Astrocyte (in vitro differentiated cells and primary cell): Measurements from ENCODE around the gene CTIF. TPM values are rescaled to one million over a fixed set of nuclear protein-coding genes. Genes with fewer than 3 reads are reported as not detected.

Experiments used
- DNase-seq: peaks from one replicate; pipeline ENCODE4 v3.0.0-alpha.2; 2010; ENCODE audit warnings: low read depth
- FAIRE-seq: peaks from 2 replicates; lab custom pipeline; 2011; peaks lifted over from hg19 to GRCh38; lab: Jason Lieb, UNC
- H2AFZ ChIP-seq: 2 replicates; pipeline ENCODE4 v1.6.0; 2012; ENCODE audit warnings: low read depth, low read length, inconsistent platforms
- H3K27ac ChIP-seq: 2 replicates; pipeline ENCODE4 v1.5.1; 2011; ENCODE audit warnings: low read depth, low read length, inconsistent platforms
- H3K27me3 ChIP-seq: 2 replicates; pipeline ENCODE4 v1.6.0; 2011; ENCODE audit warnings: low read length, inconsistent platforms; ENCODE audit not compliant: insufficient read depth
- H3K36me3 ChIP-seq: 2 replicates; pipeline ENCODE4 v1.5.1; 2011; ENCODE audit warnings: low read length, inconsistent platforms; ENCODE audit not compliant: insufficient read depth
- H3K4me1 ChIP-seq: 2 replicates; pipeline ENCODE4 v1.5.1; 2011; ENCODE audit warnings: low read length, inconsistent platforms; ENCODE audit not compliant: insufficient read depth
- H3K4me2 ChIP-seq: 2 replicates; pipeline ENCODE4 v1.6.0; 2012; ENCODE audit warnings: low read length, inconsistent platforms
- H3K4me3 ChIP-seq: 2 replicates; pipeline ENCODE4 v1.5.1; 2011; ENCODE audit warnings: low read depth, mild to moderate bottlenecking, low read length, inconsistent platforms; ENCODE audit not compliant: insufficient read depth
- H3K79me2 ChIP-seq: 2 replicates; pipeline ENCODE4 v1.6.0; 2012; ENCODE audit warnings: mild to moderate bottlenecking, low read length, inconsistent platforms; ENCODE audit not compliant: insufficient read depth
- H3K9ac ChIP-seq: 2 replicates; pipeline ENCODE4 v1.6.0; 2012; ENCODE audit warnings: mild to moderate bottlenecking, low read length, inconsistent platforms
- H3K9me3 ChIP-seq: 2 replicates; pipeline ENCODE4 v1.5.1; 2012; ENCODE audit warnings: low read depth, mild to moderate bottlenecking, low read length, inconsistent platforms; ENCODE audit not compliant: insufficient read depth
- H4K20me1 ChIP-seq: 2 replicates; pipeline ENCODE4 v1.6.0; 2012; ENCODE audit warnings: low read length, inconsistent platforms; ENCODE audit not compliant: insufficient read depth
- H3K27ac Mint-ChIP-seq: one replicate; pipeline ENCODE4 v1.8.0; 2021; ENCODE audit warnings: mild to moderate bottlenecking, mixed read lengths; ENCODE audit not compliant: unreplicated experiment
- H3K27me3 Mint-ChIP-seq: one replicate; pipeline ENCODE4 v1.8.0; 2021; ENCODE audit warnings: low read depth, mixed read lengths; ENCODE audit not compliant: unreplicated experiment
- H3K36me3 Mint-ChIP-seq: one replicate; pipeline ENCODE4 v1.8.0; 2021; ENCODE audit warnings: low read depth, mixed read lengths; ENCODE audit not compliant: unreplicated experiment
- H3K4me1 Mint-ChIP-seq: one replicate; pipeline ENCODE4 v1.8.0; 2021; ENCODE audit warnings: low read depth, mixed read lengths; ENCODE audit not compliant: unreplicated experiment
- H3K4me3 Mint-ChIP-seq: one replicate; pipeline ENCODE4 v1.8.0; 2021; ENCODE audit warnings: mild to moderate bottlenecking, moderate library complexity, mixed read lengths; ENCODE audit not compliant: unreplicated experiment
- H3K9me3 Mint-ChIP-seq: one replicate; pipeline ENCODE4 v1.8.0; 2021; ENCODE audit warnings: mild to moderate bottlenecking, mixed read lengths; ENCODE audit not compliant: unreplicated experiment
- EZH2 ChIP-seq: IDR thresholded peaks from 2 replicates; pipeline ENCODE4 v1.6.1; 2012; ENCODE audit warnings: mild to moderate bottlenecking, low read length, inconsistent platforms; ENCODE audit not compliant: insufficient read depth
- total RNA-seq: library from RNA; stranded (reverse); gene quantifications from 2 replicates; pipeline ENCODE4 v1.2.1, GENCODE V29; 2021
- TF ChIP-seq, protein P1 (sequence below): IDR thresholded peaks from 2 replicates; pipeline ENCODE4 v1.5.1; 2011; ENCODE audit warnings: low read depth, mild to moderate bottlenecking, inconsistent platforms, low read length, moderate library complexity; ENCODE audit not compliant: insufficient read depth

CTIF gene
- total RNA-seq, 1 donor from 2014 or later, result 101 TPM

DNA sequence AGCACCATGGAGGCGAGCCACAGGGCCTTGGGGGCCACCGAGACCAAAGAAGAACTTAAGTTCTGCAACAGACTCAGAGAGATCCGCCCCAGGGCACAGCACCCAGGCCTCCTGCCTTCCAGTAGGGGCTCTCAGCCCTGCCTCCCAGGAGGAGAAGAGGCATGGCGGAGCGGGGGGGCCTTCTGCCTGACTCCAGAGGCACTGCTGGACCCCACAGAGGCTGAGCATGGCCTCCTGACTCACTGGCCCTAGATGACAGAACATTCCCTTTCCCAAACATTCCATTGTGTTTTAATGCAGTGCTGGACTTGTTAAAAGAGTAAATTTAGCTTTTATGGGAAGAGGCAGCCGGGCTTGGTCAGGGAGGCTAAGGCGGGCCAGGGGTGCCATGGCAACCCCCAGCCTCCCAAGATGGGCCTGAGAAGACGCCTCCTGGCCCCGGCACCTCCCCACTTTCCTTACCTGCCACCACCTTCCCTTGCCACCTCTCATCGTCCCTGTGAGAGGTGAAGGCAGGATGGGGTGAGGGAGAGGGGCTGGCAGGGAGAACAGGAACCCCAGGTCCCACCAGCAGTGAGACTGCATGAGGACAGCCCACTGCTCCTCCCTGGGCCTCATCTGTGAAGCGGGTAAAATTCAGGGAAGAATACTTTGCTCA is 346.6 kb downstream of the CTIF start:
- peaks cover 9% of the 10 kb centered on the region for H3K4me1 Mint-ChIP-seq
- H3K27ac Mint-ChIP-seq, result no peak overlapping the region
- no peak overlapping the region for H3K9ac ChIP-seq
- H3K4me1 ChIP-seq, result no peaks in the 10 kb centered on the region
- H3K4me2 ChIP-seq, result no peak overlapping the region
- H3K27me3 ChIP-seq, result no peaks in the 10 kb centered on the region
- DNase-seq (no peak), FAIRE-seq (no peak)
- H3K9me3 ChIP-seq, result no peaks in the 10 kb centered on the region
- H4K20me1 ChIP-seq, result no peaks in the 10 kb centered on the region
- no peaks in the 10 kb centered on the region for H3K36me3 ChIP-seq
- peaks cover 19% of the 10 kb centered on the region for H3K27me3 Mint-ChIP-seq
- H3K4me3 ChIP-seq, result no peak overlapping the region
- H3K27ac ChIP-seq, result no peak overlapping the region
- no peak for TF ChIP-seq EZH2
- TF ChIP-seq, protein P1, sequence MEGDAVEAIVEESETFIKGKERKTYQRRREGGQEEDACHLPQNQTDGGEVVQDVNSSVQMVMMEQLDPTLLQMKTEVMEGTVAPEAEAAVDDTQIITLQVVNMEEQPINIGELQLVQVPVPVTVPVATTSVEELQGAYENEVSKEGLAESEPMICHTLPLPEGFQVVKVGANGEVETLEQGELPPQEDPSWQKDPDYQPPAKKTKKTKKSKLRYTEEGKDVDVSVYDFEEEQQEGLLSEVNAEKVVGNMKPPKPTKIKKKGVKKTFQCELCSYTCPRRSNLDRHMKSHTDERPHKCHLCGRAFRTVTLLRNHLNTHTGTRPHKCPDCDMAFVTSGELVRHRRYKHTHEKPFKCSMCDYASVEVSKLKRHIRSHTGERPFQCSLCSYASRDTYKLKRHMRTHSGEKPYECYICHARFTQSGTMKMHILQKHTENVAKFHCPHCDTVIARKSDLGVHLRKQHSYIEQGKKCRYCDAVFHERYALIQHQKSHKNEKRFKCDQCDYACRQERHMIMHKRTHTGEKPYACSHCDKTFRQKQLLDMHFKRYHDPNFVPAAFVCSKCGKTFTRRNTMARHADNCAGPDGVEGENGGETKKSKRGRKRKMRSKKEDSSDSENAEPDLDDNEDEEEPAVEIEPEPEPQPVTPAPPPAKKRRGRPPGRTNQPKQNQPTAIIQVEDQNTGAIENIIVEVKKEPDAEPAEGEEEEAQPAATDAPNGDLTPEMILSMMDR, result no peak
- no peak overlapping the region for H2AFZ ChIP-seq
- H3K4me3 Mint-ChIP-seq, result no peak overlapping the region
- peaks cover 2% of the 10 kb centered on the region for H3K9me3 Mint-ChIP-seq
- no peaks in the 10 kb centered on the region for H3K79me2 ChIP-seq
- no peaks in the 10 kb centered on the region for H3K36me3 Mint-ChIP-seq

DNA sequence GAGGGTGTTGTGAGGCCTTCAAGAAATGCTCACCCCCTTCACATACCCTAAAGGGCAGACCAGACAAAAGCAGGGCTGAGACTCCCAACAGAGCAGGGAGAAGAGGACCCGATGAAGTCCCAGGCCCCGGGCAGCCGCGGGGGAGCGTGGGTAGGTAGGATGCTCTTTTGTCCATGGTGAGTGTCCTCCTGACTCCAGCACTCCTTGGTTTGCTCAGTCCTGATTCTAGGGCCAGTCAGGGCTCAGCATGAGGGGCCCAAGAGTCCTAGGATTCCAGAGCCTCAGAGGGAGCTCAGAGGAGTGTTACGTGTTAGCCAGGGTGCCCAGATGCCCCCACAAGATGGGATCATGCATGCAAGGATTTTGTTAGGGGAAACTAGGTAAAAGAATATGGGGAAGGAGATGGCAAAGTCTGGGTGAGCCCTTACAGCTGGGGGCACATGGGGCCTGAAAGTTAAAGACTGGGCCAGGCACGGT is 347.1 kb downstream of the CTIF start:
- Histone ChIP-seq H3K4me1 (no peaks in the 10 kb centered on the region), H3K4me3 (no peak overlapping the region), H3K27me3 (no peaks in the 10 kb centered on the region), H3K36me3 (no peaks in the 10 kb centered on the region), H2AFZ (no peak overlapping the region), H3K9me3 (no peaks in the 10 kb centered on the region), H4K20me1 (no peaks in the 10 kb centered on the region), H3K4me2 (no peak overlapping the region), H3K27ac (no peak overlapping the region), H3K9ac (no peak overlapping the region), H3K79me2 (no peaks in the 10 kb centered on the region)
- peaks cover 2% of the 10 kb centered on the region for H3K9me3 Mint-ChIP-seq
- peaks cover 9% of the 10 kb centered on the region for H3K4me1 Mint-ChIP-seq
- H3K27ac Mint-ChIP-seq, result no peak overlapping the region
- no peak overlapping the region for H3K4me3 Mint-ChIP-seq
- no peak for DNase-seq
- FAIRE-seq, result no peak
- no peak for TF ChIP-seq EZH2
- TF ChIP-seq, protein P1, result no peak
- no peaks in the 10 kb centered on the region for H3K36me3 Mint-ChIP-seq
- H3K27me3 Mint-ChIP-seq, result peaks cover 22% of the 10 kb centered on the region

DNA sequence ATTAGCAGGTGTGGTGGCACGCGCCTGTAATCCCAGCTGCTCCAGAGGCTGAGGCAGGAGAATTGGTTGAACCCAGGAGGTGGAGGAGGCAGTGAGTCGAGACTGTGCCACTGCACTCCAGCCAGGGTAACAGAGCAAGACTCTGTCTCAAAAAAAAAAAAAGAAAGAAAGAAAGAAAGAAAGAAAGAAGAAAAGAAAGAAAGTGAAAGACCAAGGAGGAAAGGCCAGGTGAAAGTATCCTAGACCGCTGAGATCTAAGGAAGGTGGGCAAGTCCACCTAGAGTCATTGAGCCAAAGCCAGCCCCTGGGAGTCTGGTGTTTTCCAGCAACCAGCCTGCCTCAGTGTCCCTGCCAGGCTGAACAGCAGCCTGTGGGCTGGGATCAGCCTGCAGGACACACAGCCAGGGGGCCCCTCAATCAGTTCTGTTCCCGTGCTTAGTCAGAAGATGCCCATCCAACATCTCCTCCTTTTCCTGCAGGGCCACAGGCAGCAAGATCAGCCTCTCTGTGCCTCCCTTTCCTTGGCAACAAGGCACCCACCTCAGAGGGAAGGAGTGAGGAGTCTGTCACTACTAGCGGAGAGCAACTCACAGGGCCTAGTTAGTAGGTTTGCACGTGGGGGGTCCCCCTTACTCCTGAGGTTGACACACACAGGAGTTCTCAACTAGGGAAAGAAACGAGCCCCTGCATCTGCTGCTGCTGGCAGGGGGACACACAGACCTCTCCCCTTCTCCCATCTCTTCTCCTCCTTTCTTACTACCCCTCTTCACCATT is 347.9 kb downstream of the CTIF start:
- H3K36me3 Mint-ChIP-seq, result no peaks in the 10 kb centered on the region
- no peak overlapping the region for H2AFZ ChIP-seq

More for the DNA sequence above, 347.9 kb downstream of the CTIF start:
- no peak for FAIRE-seq
- no peaks in the 10 kb centered on the region for H3K4me1 ChIP-seq
- no peak overlapping the region for H3K27ac Mint-ChIP-seq
- no peak for DNase-seq
- no peak overlapping the region for H3K4me3 ChIP-seq
- peaks cover 23% of the 10 kb centered on the region for H3K27me3 Mint-ChIP-seq
- TF ChIP-seq, protein P1, result no peak
- no peak for TF ChIP-seq EZH2
- H3K9ac ChIP-seq, result no peak overlapping the region
- H3K4me3 Mint-ChIP-seq, result no peak overlapping the region
- H3K4me2 ChIP-seq, result no peak overlapping the region
- no peaks in the 10 kb centered on the region for H3K79me2 ChIP-seq
- H3K36me3 ChIP-seq, result no peaks in the 10 kb centered on the region
- peaks cover 9% of the 10 kb centered on the region for H3K4me1 Mint-ChIP-seq
- H3K27ac ChIP-seq, result no peak overlapping the region
- no peaks in the 10 kb centered on the region for H4K20me1 ChIP-seq
- H3K9me3 Mint-ChIP-seq, result peaks cover 2% of the 10 kb centered on the region
- H3K27me3 ChIP-seq, result no peaks in the 10 kb centered on the region
- H3K9me3 ChIP-seq, result no peaks in the 10 kb centered on the region
